ENCODE measurements around the gene PAGE3.

The PAGE3 gene

DNA sequence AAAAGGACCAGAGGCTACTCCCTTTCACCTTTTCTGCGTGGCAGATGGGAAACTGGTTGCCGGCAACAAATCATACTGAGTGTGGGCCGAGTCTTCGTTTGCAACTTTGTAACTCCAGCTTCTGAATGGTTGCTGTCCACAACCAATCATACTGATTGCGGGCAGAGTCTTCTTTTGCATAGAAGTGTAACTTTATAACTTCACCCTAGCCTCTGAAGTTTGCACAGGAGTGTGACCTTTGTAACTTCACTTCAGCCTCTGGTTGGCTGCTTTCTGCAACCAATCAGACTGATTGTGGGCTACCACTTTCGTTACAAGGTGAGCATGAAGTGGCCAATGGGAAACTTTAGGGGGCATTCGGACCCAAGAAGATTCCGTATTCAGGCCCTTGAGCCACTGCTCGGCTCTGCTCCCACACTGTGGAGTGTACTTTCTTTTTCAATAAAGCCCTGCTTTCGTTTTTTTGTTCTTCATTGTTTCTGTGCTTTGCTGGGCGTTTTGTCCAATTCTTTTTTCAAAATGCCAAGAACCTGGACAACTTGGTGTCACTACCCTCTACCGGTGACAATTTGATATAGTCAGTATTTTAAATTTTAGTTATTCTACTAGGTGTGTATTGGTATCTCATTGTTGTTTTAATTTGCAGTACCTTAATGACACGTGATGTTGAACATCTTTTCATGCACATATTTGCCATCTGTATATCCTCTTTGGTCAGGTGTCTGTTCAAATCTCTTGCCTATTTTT, 53.6 kb downstream of the PAGE3 start:
- Histone ChIP-seq H3K9ac (ENCODE audit: low read length) (no peak overlapping the region), H3K4me3 (ENCODE audit: low read depth, low read length, poor library complexity, severe bottlenecking) (no peak overlapping the region), H3K9me2 (ENCODE audit: low read depth, low read length) (no peaks in the 10 kb centered on the region), H3K27ac (ENCODE audit: low read depth, low read length, poor library complexity, severe bottlenecking) (no peak overlapping the region), H3K4me1 (ENCODE audit: insufficient read depth, low read length, severe bottlenecking) (no peaks in the 10 kb centered on the region), H3F3A (ENCODE audit: insufficient read depth, low read length) (no peaks in the 10 kb centered on the region), H4K20me1 (ENCODE audit: insufficient read depth, low read length) (no peaks in the 10 kb centered on the region), H3K36me3 (ENCODE audit: insufficient read depth, low read length) (no peaks in the 10 kb centered on the region), H3K27me3 (ENCODE audit: insufficient read depth, low read length) (no peaks in the 10 kb centered on the region), H3K9me3 (ENCODE audit: low read length) (no peaks in the 10 kb centered on the region), H3K4me2 (ENCODE audit: low read length) (no peak overlapping the region), H2AFZ (ENCODE audit: low read length) (no peak overlapping the region), H3K79me2 (ENCODE audit: insufficient read depth, low read length) (no peaks in the 10 kb centered on the region)
- no peak for TF ChIP-seq EZH2 (IDR thresholded peaks at IDR 0.05; ENCODE audit: borderline replicate concordance, low read length)
- TF ChIP-seq, protein P1, sequence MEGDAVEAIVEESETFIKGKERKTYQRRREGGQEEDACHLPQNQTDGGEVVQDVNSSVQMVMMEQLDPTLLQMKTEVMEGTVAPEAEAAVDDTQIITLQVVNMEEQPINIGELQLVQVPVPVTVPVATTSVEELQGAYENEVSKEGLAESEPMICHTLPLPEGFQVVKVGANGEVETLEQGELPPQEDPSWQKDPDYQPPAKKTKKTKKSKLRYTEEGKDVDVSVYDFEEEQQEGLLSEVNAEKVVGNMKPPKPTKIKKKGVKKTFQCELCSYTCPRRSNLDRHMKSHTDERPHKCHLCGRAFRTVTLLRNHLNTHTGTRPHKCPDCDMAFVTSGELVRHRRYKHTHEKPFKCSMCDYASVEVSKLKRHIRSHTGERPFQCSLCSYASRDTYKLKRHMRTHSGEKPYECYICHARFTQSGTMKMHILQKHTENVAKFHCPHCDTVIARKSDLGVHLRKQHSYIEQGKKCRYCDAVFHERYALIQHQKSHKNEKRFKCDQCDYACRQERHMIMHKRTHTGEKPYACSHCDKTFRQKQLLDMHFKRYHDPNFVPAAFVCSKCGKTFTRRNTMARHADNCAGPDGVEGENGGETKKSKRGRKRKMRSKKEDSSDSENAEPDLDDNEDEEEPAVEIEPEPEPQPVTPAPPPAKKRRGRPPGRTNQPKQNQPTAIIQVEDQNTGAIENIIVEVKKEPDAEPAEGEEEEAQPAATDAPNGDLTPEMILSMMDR (IDR thresholded peaks at IDR 0.05; ENCODE audit: low read length) = no peak
